Erythroblast (primary cell): ENCODE measurements around the gene NMNAT2.

ENCODE experiments used
- GATA1 ChIP-seq: IDR thresholded peaks from 2 replicates; pipeline ENCODE4 v1.6.1; 2011; ENCODE audit warnings: low read depth, mild to moderate bottlenecking, control low read depth, low read length, moderate library complexity
- POLR2A ChIP-seq: IDR thresholded peaks from 2 replicates; pipeline ENCODE4 v1.6.1; 2011; ENCODE audit warnings: mild to moderate bottlenecking, low read length

- TF ChIP-seq POLR2A (no peak), GATA1 (no peak)
These were observed 105.1 kb downstream of the NMNAT2 start for GRCh38 chr1:183313063-183313462.
